ENCODE measurements around the gene KDR.

GRCh38 chr4:55037728-55038127, 87.7 kb downstream of the KDR start:
- TF ChIP-seq REST (IDR thresholded peaks at IDR 0.05) (no peak), CTCF (IDR thresholded peaks at IDR 0.05; ENCODE audit: low read depth, low read length, missing input control) (no peak), RAD21 (IDR thresholded peaks at IDR 0.05) (no peak), SP1 (IDR thresholded peaks at IDR 0.05) (no peak), TAF1 (conservative IDR thresholded peaks at IDR 0.05) (no peak), JUND (IDR thresholded peaks at IDR 0.05) (no peak), MAX (IDR thresholded peaks at IDR 0.05) (no peak), ZBTB33 (IDR thresholded peaks at IDR 0.05) (no peak), ATF3 (IDR thresholded peaks at IDR 0.05) (no peak), EGR1 (IDR thresholded peaks at IDR 0.05; ENCODE audit: low read depth in 2 of 2) (no peak), FOXA1 (IDR thresholded peaks at IDR 0.05) (no peak), YY1 (IDR thresholded peaks at IDR 0.05) (no peak), RXRA (IDR thresholded peaks at IDR 0.05) (no peak)
